Endothelial cell of umbilical vein (primary cell): ENCODE data around the gene MACROD2. TPM values are rescaled to one million over a fixed set of nuclear protein-coding genes. Genes with fewer than 3 reads are reported as not detected.

Experiments
- BruUV-seq: library from RNA; stranded (reverse); fragments of 400-500 nt; replicated peaks from 2 replicates; lab custom pipeline; 2021; lab: Mats Ljungman, UMichigan
- CTCF ChIA-PET: fragments of 300-600, 350-600 bp; sonication (Branson Sonifier 250); formaldehyde crosslinking; loops from one replicate; lab custom pipeline; 2021; ENCODE audit warnings: antibody characterized with exemption, inconsistent platforms; lab: Charles Lee
- POLR2A ChIA-PET: fragments of 300-600, 350-600 bp; sonication (Branson Sonifier 250); formaldehyde crosslinking; loops from one replicate; lab custom pipeline; 2021; ENCODE audit warnings: antibody characterized with exemption, inconsistent platforms; lab: Charles Lee
- DNase-seq: peaks from one replicate; pipeline ENCODE4 v3.0.0-alpha.2; 2011; ENCODE audit warnings: low read depth, low spot score
- FAIRE-seq: peaks from 2 replicates; lab custom pipeline; 2011; peaks lifted over from hg19 to GRCh38; lab: Jason Lieb, UNC
- H2AFZ ChIP-seq: 2 replicates; pipeline ENCODE4 v1.6.0; 2012; ENCODE audit warnings: low read depth, low read length, control low read depth, inconsistent platforms
- H3K27ac ChIP-seq: 2 replicates; pipeline ENCODE4 v1.5.1; 2011; ENCODE audit warnings: low read depth, mild to moderate bottlenecking, control low read depth, low read length, moderate library complexity; ENCODE audit not compliant: insufficient read depth
- H3K27me3 ChIP-seq, 2 experiments: 2 replicates each; pipeline versions ENCODE4 v1.6.0 to v1.6.1; 2011; ENCODE audit warnings: low read length in 2 of 2, mixed read lengths in 1 of 2; ENCODE audit not compliant: control insufficient read depth in 2 of 2, insufficient read depth in 2 of 2
- H3K36me3 ChIP-seq, 2 experiments: 2 replicates in 1 of 2; 3 replicates in 1 of 2; pipeline ENCODE4 v1.5.1; 2011; ENCODE audit warnings: low read length in 2 of 2, mild to moderate bottlenecking in 1 of 2, moderate library complexity in 1 of 2; ENCODE audit not compliant: control insufficient read depth in 2 of 2, insufficient read depth in 2 of 2; ENCODE audit errors: extremely low read depth in 1 of 2
- H3K4me1 ChIP-seq: 3 replicates; pipeline ENCODE4 v1.5.1; 2011; ENCODE audit warnings: mild to moderate bottlenecking, low read length; ENCODE audit not compliant: control insufficient read depth, insufficient read depth; ENCODE audit errors: extremely low read depth
- H3K4me2 ChIP-seq: 2 replicates; pipeline ENCODE4 v1.6.1; 2011; ENCODE audit warnings: low read length, control low read depth, mixed read lengths; ENCODE audit not compliant: insufficient read depth
- H3K4me3 ChIP-seq, 3 experiments: fragments of 200-600 bp in 1 of 3; sonication (generic), shearing (Covaris generic) in 1 of 3; replicated peaks in 1 of 3; 2 replicates each; pipeline ENCODE4 v1.5.1; 2011 to 2016; ENCODE audit warnings: control low read depth in 3 of 3, low read length in 3 of 3, mild to moderate bottlenecking in 2 of 3, inconsistent platforms in 1 of 3, low read depth in 1 of 3, moderate library complexity in 1 of 3; ENCODE audit not compliant: insufficient read depth in 1 of 3
- H3K79me2 ChIP-seq: 2 replicates; pipeline ENCODE4 v1.6.0; 2012; ENCODE audit warnings: low read length, inconsistent platforms; ENCODE audit not compliant: control insufficient read depth, insufficient read depth
- H3K9ac ChIP-seq: replicated peaks from 2 replicates; pipeline ENCODE3; 2011; ENCODE audit warnings: low read length, control low read depth; ENCODE audit not compliant: insufficient read depth; ENCODE audit errors: extremely low read depth
- H3K9me1 ChIP-seq: replicated peaks from 3 replicates; pipeline ENCODE4 v1.6.0; 2011; ENCODE audit warnings: mild to moderate bottlenecking, low read length; ENCODE audit not compliant: control insufficient read depth, insufficient read depth; ENCODE audit errors: extremely low read depth
- H3K9me3 ChIP-seq: replicated peaks from 2 replicates; pipeline ENCODE4 v1.5.1; 2012; ENCODE audit warnings: low read length, inconsistent platforms; ENCODE audit not compliant: control insufficient read depth, insufficient read depth
- H4K20me1 ChIP-seq: replicated peaks from 2 replicates; pipeline ENCODE3; 2011; ENCODE audit warnings: mild to moderate bottlenecking, low read length; ENCODE audit not compliant: control insufficient read depth, insufficient read depth; ENCODE audit errors: extremely low read depth
- CTCF ChIP-seq, 2 donors: IDR thresholded peaks; 1 replicate in 1 of 2; 2 replicates in 1 of 2; pipeline ENCODE4 v1.5.1; 2011; ENCODE audit warnings: low read length in 2 of 2, mild to moderate bottlenecking in 2 of 2, moderate library complexity in 2 of 2, control low read depth in 1 of 2, inconsistent platforms in 1 of 2, low read depth in 1 of 2; ENCODE audit not compliant: insufficient read depth in 1 of 2; ENCODE audit errors: extremely low read depth in 1 of 2
- EZH2 ChIP-seq: IDR thresholded peaks from 2 replicates; pipeline ENCODE4 v1.6.1; 2012; ENCODE audit warnings: borderline replicate concordance, low read depth, mild to moderate bottlenecking, moderate library complexity, low read length, inconsistent platforms; ENCODE audit not compliant: severe bottlenecking
- FOS ChIP-seq: IDR thresholded peaks from 2 replicates; pipeline ENCODE4 v1.6.1; 2011; ENCODE audit warnings: mild to moderate bottlenecking, low read length, moderate library complexity, borderline replicate concordance; ENCODE audit not compliant: insufficient read depth
- GATA2 ChIP-seq: IDR thresholded peaks from 2 replicates; pipeline ENCODE4 v1.7.0; 2011; ENCODE audit warnings: low read depth, mild to moderate bottlenecking, moderate library complexity, mixed read lengths, low read length; ENCODE audit not compliant: insufficient read length, insufficient read depth
- JUN ChIP-seq: IDR thresholded peaks from 2 replicates; pipeline ENCODE4 v1.6.1; 2011; ENCODE audit warnings: borderline replicate concordance, low read depth; ENCODE audit not compliant: insufficient read length, insufficient read depth
- MYC ChIP-seq: IDR thresholded peaks from one replicate; pipeline ENCODE4 v1.6.1; 2011; ENCODE audit warnings: mild to moderate bottlenecking, low read depth, low read length
- POLR2AphosphoS5 ChIP-seq: IDR thresholded peaks from 2 replicates; pipeline ENCODE4 v1.6.1; 2012; ENCODE audit warnings: low read depth, mild to moderate bottlenecking, control low read depth, low read length, moderate library complexity; ENCODE audit not compliant: insufficient read depth
- dilution Hi-C: fragments of 300-500 bp; cut with MboI; formaldehyde crosslinking; loops from one replicate; pipeline ENCODE4 v1.15.0; 2019; ENCODE audit warnings: low sequenced_read_pairs; ENCODE audit not compliant: extremely low pct_ligation_motif_present
- intact Hi-C: fragments of 100-400 bp; cut with micrococcal nuclease; formaldehyde crosslinking; loops from one replicate; pipeline ENCODE4 v1.10.0; 2022
- polyA plus RNA-seq, 4 experiments: library from polyadenylated mRNA; depleted of rRNA in 3 of 4; stranded (reverse) in 3 of 4; unstranded in 1 of 4; fragments of >200 nt; gene quantifications; 2 replicates each; pipeline versions ENCODE4 v1.2.1 to v1.2.3, GENCODE V29; 2011 to 2012; ENCODE audit warnings: missing spikeins in 1 of 4
- total RNA-seq: library from RNA; stranded (reverse); gene quantifications from 2 replicates; pipeline ENCODE4 v1.2.3, GENCODE V29; 2021
- TF ChIP-seq, protein P1 (sequence below): IDR thresholded peaks from 2 replicates; pipeline ENCODE4 v1.6.1; 2011; ENCODE audit not compliant: insufficient read depth, insufficient read length

Gene MACROD2
- total and polyA plus RNA-seq, 2 donors (not counting 3 experiments of a cell fraction or from before 2014, with no cell fraction given): 0.11 to 0.73 TPM

DNA sequence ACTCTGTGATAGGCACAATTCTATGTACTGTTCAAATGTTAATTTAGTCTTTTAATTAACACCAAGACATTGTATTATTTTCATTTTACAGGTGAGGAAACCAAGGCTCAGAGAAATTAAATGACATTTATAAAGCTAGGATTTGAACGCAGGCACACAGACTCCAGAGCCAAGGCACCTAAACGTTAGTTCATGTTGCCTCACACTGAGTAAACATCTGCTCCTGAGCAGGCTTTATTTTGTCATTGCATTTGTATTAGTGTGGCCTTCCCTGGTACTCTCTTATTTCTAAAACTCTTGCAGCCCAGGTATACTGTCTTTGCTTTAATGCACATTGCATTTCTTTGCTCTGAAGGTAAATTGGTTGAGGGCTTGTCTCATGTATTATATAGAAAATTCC lies 605.2 kb downstream of the MACROD2 start:
- Histone ChIP-seq H3K27ac (no peak overlapping the region), H3K9ac (no peak overlapping the region), H3K4me2 (no peak overlapping the region), H3K36me3 (no peaks in the 10 kb centered on the region), H3K9me1 (no peaks in the 10 kb centered on the region), H3K27me3 (no peaks in the 10 kb centered on the region), H2AFZ (no peak overlapping the region), H4K20me1 (no peaks in the 10 kb centered on the region), H3K79me2 (no peaks in the 10 kb centered on the region), H3K4me3 (no peak overlapping the region), H3K9me3 (no peaks in the 10 kb centered on the region), H3K4me1 (no peaks in the 10 kb centered on the region)
- intact Hi-C loops (no loop called here), dilution Hi-C loops (no loop called here)
- CTCF ChIA-PET: no interaction called here
- no peak for TF ChIP-seq MYC
- TF ChIP-seq POLR2AphosphoS5: no peak
- no peak for TF ChIP-seq JUN
- no peak for TF ChIP-seq GATA2
- no peak for TF ChIP-seq FOS
- TF ChIP-seq, protein P1, sequence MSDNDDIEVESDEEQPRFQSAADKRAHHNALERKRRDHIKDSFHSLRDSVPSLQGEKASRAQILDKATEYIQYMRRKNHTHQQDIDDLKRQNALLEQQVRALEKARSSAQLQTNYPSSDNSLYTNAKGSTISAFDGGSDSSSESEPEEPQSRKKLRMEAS: no peak
- no peak for TF ChIP-seq EZH2
- no peak for TF ChIP-seq CTCF (IDR thresholded peaks at IDR 0.05; ENCODE audit: extremely low read depth in 1 of 2, insufficient read depth in 1 of 2, low read depth in 1 of 2, low read length in 2 of 2)
- POLR2A ChIA-PET: no interaction called here
- FAIRE-seq (no peak), DNase-seq (no peak)
- BruUV-seq: no TSS peak
